SK-N-SH (cell line): Measurements from ENCODE around the gene MAGI2.

ENCODE experiments used
- CTCF ChIP-seq: fragments of 200-600 bp; sonication (generic); IDR thresholded peaks from 2 replicates; pipeline ENCODE4 v1.6.1; 2017; ENCODE audit warnings: antibody characterized with exemption, mild to moderate bottlenecking, moderate library complexity
- GATA2 ChIP-seq: sonication (generic); formaldehyde crosslinking; IDR thresholded peaks from 2 replicates; pipeline ENCODE4 v1.5.0; 2020; ENCODE audit warnings: mild to moderate bottlenecking, missing genetic modification reagents
- NFIC ChIP-seq: IDR thresholded peaks from 2 replicates; pipeline ENCODE4 v1.4.0; 2012; ENCODE audit warnings: borderline replicate concordance
- SMC3 ChIP-seq: IDR thresholded peaks from 2 replicates; pipeline ENCODE4 v1.6.1; 2012; ENCODE audit warnings: low read depth, low read length, improper control_type of control experiment

GRCh38 chr7:78081888-78082287 is 1371.6 kb downstream of the MAGI2 start:
- TF ChIP-seq GATA2: no peak
- TF ChIP-seq NFIC: no peak
- TF ChIP-seq CTCF: no peak; the same call in 1 of the 2 replicates
- no peak for TF ChIP-seq SMC3
